H1 (cell line): ENCODE results near the gene CD164L2. TPM values are rescaled to one million over a fixed set of nuclear protein-coding genes. Genes with fewer than 3 reads are reported as not detected.

Experiments used
- ASH2L ChIP-seq: fragments of 200-600, 300-600 bp; sonication (generic); IDR thresholded peaks from one replicate; pipeline ENCODE4 v1.7.1; 2017; ENCODE audit warnings: low read length
- CBX8 ChIP-seq: fragments of 300-800, 300-1000 bp; sonication (generic); IDR thresholded peaks from 2 replicates; pipeline ENCODE4 v1.7.1; 2016; ENCODE audit warnings: low read depth, low read length, borderline replicate concordance
- CEBPB ChIP-seq: IDR thresholded peaks from 2 replicates; pipeline ENCODE4 v1.6.1; 2012; ENCODE audit warnings: low read depth, low read length
- CHD1 ChIP-seq: IDR thresholded peaks from 2 replicates; pipeline ENCODE4 v1.6.1; 2012; ENCODE audit warnings: low read depth, low read length, improper control_type of control experiment
- CREB1 ChIP-seq: IDR thresholded peaks from 2 replicates; pipeline ENCODE4 v1.6.1; 2012; ENCODE audit warnings: inconsistent platforms
- EZH2 ChIP-seq: fragments of 200-600 bp; sonication (generic); IDR thresholded peaks from 2 replicates; pipeline ENCODE4 v1.7.1; 2012; ENCODE audit warnings: low read depth, mild to moderate bottlenecking, moderate library complexity, low read length, inconsistent platforms; ENCODE audit not compliant: severe bottlenecking
- JUN ChIP-seq: IDR thresholded peaks from 2 replicates; pipeline ENCODE4 v1.6.1; 2011; ENCODE audit warnings: low read depth, mild to moderate bottlenecking, improper control_type of control experiment, low read length
- POLR2A ChIP-seq, 2 experiments: IDR thresholded peaks; 1 replicate in 1 of 2; 2 replicates in 1 of 2; pipeline ENCODE4 v1.6.1; 2011; ENCODE audit warnings: low read depth in 2 of 2, low read length in 2 of 2, mild to moderate bottlenecking in 2 of 2; ENCODE audit errors: control extremely low read depth in 1 of 2
- TAF1 ChIP-seq: IDR thresholded peaks from 2 replicates; pipeline ENCODE4 v1.6.1; 2011; ENCODE audit warnings: mild to moderate bottlenecking, low read depth, low read length
- TEAD4 ChIP-seq: IDR thresholded peaks from 2 replicates; pipeline ENCODE4 v1.6.1; 2012; ENCODE audit warnings: low read depth, low read length, inconsistent platforms, mixed read lengths
- polyA plus RNA-seq, 7 experiments: library from polyadenylated mRNA; depleted of rRNA in 3 of 7; stranded (reverse) in 5 of 7; unstranded in 2 of 7; fragments of >200 nt in 5 of 7; fragments of 200-250 nt in 2 of 7; gene quantifications; 1 replicate in 5 of 7; 2 replicates in 1 of 7; 4 replicates in 1 of 7; pipeline versions ENCODE4 v1.2.1 to v1.2.3, GENCODE V29; 2011 to 2013; ENCODE audit warnings: missing spikeins in 2 of 7, mixed read lengths in 2 of 7
- total RNA-seq: library from RNA; stranded (reverse); fragmentation: NEBNext Ultra II Directional; extraction: Animal tissue kit (Norgen Biotek cat#: 25700); gene quantifications from 2 replicates; pipeline ENCODE4 v1.2.1, GENCODE V29; 2021
- TF ChIP-seq, protein P1 (sequence below): IDR thresholded peaks from 2 replicates; pipeline ENCODE4 v1.6.1; 2011; ENCODE audit warnings: low read depth, mild to moderate bottlenecking, low read length; ENCODE audit not compliant: insufficient read depth
- TF ChIP-seq, protein P2 (sequence below): IDR thresholded peaks from 2 replicates; pipeline ENCODE4 v1.6.1; 2012; ENCODE audit warnings: inconsistent platforms

The CD164L2 gene
- total and polyA plus RNA-seq, 2 of the 8 experiments (the other 6 are each of a cell fraction or from before 2014, with no cell fraction given) = 3.3 TPM

DNA sequence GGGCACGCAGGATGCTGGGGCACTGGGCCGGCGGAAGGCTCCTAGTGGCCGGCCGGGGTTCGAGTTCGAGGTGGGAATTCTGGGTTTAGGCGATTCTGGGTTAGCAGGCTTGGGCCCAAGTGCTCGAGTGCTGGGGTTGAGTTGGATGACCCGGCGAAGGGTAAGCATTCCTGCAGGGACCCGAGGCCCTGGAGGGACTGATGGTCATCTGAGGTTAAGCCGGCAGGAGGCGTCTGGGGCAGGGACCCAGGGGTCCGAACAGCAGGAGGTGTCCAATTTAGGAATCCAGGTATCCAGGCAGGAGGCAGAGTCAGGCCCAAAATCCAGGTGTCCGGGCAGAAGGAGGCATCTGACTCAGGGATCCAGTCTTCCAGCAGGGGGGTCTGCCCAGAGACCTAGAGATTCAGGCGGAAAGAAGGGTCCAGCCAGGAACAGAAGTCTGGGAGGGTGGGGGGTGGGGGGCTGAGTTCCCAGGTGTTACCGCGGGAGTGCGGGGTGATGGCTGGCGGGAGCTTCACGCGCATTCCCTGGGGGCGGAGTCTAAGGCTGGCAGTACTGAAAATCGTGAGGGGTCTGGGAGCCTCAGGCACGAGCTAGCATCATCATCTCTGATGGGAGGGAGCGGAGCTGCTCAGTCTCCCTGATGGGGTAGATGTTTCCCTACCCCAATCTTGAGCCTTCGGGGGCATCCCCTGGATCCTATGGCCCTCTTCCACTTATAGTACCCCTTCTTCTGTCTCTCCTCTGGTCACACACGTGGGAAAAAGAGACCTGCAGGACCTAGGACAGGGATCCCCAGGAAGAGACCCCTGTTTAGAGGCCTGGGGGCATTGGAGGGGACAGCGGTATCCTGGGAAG, 9.9 kb upstream of the CD164L2 start (continued):
- TF ChIP-seq EZH2 (no peak), JUN (no peak), CEBPB (no peak), TAF1 (0 out of 2 replicates have a peak, but pooled peaks have one; percentile 22), POLR2A (IDR thresholded peaks at IDR 0.05; ENCODE audit: control extremely low read depth in 1 of 2, low read depth in 2 of 2, low read length in 2 of 2) (no peak), ASH2L (peak; percentile 70), CHD1 (no peak), TEAD4 (no peak), CBX8 (no peak), CREB1 (no peak)
- TF ChIP-seq, protein P1, sequence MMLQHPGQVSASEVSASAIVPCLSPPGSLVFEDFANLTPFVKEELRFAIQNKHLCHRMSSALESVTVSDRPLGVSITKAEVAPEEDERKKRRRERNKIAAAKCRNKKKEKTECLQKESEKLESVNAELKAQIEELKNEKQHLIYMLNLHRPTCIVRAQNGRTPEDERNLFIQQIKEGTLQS = no peak
- TF ChIP-seq, protein P2, sequence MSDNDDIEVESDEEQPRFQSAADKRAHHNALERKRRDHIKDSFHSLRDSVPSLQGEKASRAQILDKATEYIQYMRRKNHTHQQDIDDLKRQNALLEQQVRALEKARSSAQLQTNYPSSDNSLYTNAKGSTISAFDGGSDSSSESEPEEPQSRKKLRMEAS = no peak
